Stomach (tissue), 9 donors: ENCODE results near the gene RNF224. TPM values are rescaled to one million over a fixed set of nuclear protein-coding genes. Genes with fewer than 3 reads are reported as not detected.

ENCODE experiments used
- DNase-seq, 2 donors: peaks; one replicate each; pipeline versions ENCODE4 v3.0.0 to v3.0.0-alpha.2; 2013 to 2019
- H3K27ac ChIP-seq, 5 donors: fragments of 200-600 bp in 4 of 5; sonication (generic) in 4 of 5; one replicate each; pipeline ENCODE4 v1.5.1; 2013 to 2019; ENCODE audit warnings: mild to moderate bottlenecking in 1 of 5, moderate library complexity in 1 of 5
- H3K27me3 ChIP-seq, 3 donors: fragments of 200-600 bp; sonication (generic); one replicate each; pipeline ENCODE4 v1.5.1; 2017 to 2019; ENCODE audit warnings: mixed run types in 1 of 3
- H3K36me3 ChIP-seq, 4 donors: fragments of 200-600 bp; sonication (generic); 1 replicate in 3 of 4; 2 replicates in 1 of 4; pipeline ENCODE4 v1.5.1; 2016 to 2019
- H3K4me1 ChIP-seq, 4 donors: fragments of 200-600 bp; sonication (generic); one replicate each; pipeline ENCODE4 v1.5.1; 2016 to 2019
- H3K4me3 ChIP-seq, 4 donors: fragments of 200-600 bp; sonication (generic) in 3 of 4; one replicate each; pipeline ENCODE4 v1.5.1; 2016 to 2019; ENCODE audit warnings: mild to moderate bottlenecking in 1 of 4
- H3K9me3 ChIP-seq, 4 donors: fragments of 200-600 bp; sonication (generic); one replicate each; pipeline ENCODE4 v1.5.1; 2016 to 2019
- CTCF ChIP-seq, 7 experiments: fragments of 450-650 bp in 4 of 7; fragments of 200-600 bp in 3 of 7; sonication (generic) in 3 of 7; IDR thresholded peaks; one replicate each; pipeline ENCODE4 v1.5.1; 2016 to 2019; ENCODE audit warnings: antibody characterized with exemption in 7 of 7, control low read depth in 2 of 7, mild to moderate bottlenecking in 1 of 7
- EP300 ChIP-seq: sonication (generic); formaldehyde crosslinking; IDR thresholded peaks from one replicate; pipeline ENCODE4 v1.6.1; 2017; ENCODE audit warnings: antibody characterized with exemption
- POLR2A ChIP-seq, 4 donors: fragments of 450-650 bp; IDR thresholded peaks; one replicate each; pipeline ENCODE4 v1.6.1; 2016; ENCODE audit warnings: antibody characterized with exemption in 4 of 4, control low read depth in 2 of 4, mild to moderate bottlenecking in 1 of 4, moderate library complexity in 1 of 4
- POLR2AphosphoS5 ChIP-seq, 3 donors: sonication (generic); formaldehyde crosslinking; IDR thresholded peaks; one replicate each; pipeline ENCODE4 v1.6.1; 2016; ENCODE audit warnings: antibody characterized with exemption in 3 of 3
- WGBS, 5 donors: extraction: QIAGEN DNeasy Blood & Tissue Kit in 3 of 5; methylation state at CpG; one replicate each; pipeline versions ENCODE4 v1.1.5 to v1.1.7; 2013 to 2018; 5-methylcytosine and 5-hydroxymethylcytosine counted together
- intact Hi-C: fragments of 100-400 bp; cut with DNase I; formaldehyde crosslinking; loops from one replicate; pipeline ENCODE4 v1.15.1; 2023; ENCODE audit warnings: low total_unique reads
- polyA plus RNA-seq, 3 donors: library from polyadenylated mRNA; stranded (reverse); fragments of 200-250 nt; gene quantifications; one replicate each; pipeline ENCODE4 v1.2.3, GENCODE V29; 2013
- total RNA-seq, 5 donors: library from RNA; depleted of rRNA; stranded (reverse); fragments of >200 nt; gene quantifications; one replicate each; pipeline versions ENCODE4 v1.1.0 to v1.2.3, GENCODE V29; 2014 to 2016
- donor health status: healthy with polysubstance abuse.
- donor health status: Bipolar disorder and iron deficiency.
- donor health status: healthy.

RNF224 gene
- total and polyA plus RNA-seq, 8 donors: 1.0 TPM; not detected in 7

- 33 to 41% (median 39%) methylated on average over 3 to 29 of the region's 29 CpGs for WGBS, 5 donors
- intact Hi-C loops: loop anchor here (5.0 kb wide), 1 partner anchor 111 kb away; no protein-coding TSS in a partner anchor
- H3K27ac ChIP-seq: no peak overlapping the region
- H3K4me1 ChIP-seq: peaks cover 22 to 64% (median 52%) of the 10 kb centered on the region in 4 donors
- H3K4me3 ChIP-seq: peak overlapping the region in 1 of 4 donors; percentile 22
- no peak for TF ChIP-seq CTCF (IDR thresholded peaks at IDR 0.05)
- TF ChIP-seq POLR2A (IDR thresholded peaks at IDR 0.05): no peak
- TF ChIP-seq POLR2AphosphoS5 (IDR thresholded peaks at IDR 0.05): no peak
- TF ChIP-seq EP300: no peak
- H3K27me3 ChIP-seq: peaks cover 11 to 67% (median 51%) of the 10 kb centered on the region in 3 donors
- H3K36me3 ChIP-seq: no peaks in the 10 kb centered on the region
- H3K9me3 ChIP-seq: no peaks in the 10 kb centered on the region
- no peak for DNase-seq
Observed at GRCh38 chr9:137228506-137228967, 1.2 kb downstream of the RNF224 start.

- intact Hi-C loops: loop anchor here (5.0 kb wide), 1 partner anchor 112 kb away; no protein-coding TSS in a partner anchor
- no peak for DNase-seq
- Histone ChIP-seq H3K36me3 (no peaks in the 10 kb centered on the region), H3K27me3 (peaks cover 11 to 74% (median 58%) of the 10 kb centered on the region in 3 donors), H3K27ac (no peak overlapping the region), H3K4me1 (peaks cover 18 to 57% (median 48%) of the 10 kb centered on the region in 4 donors), H3K9me3 (no peaks in the 10 kb centered on the region), H3K4me3 (no peak overlapping the region)
- TF ChIP-seq POLR2A (IDR thresholded peaks at IDR 0.05) (no peak), CTCF (IDR thresholded peaks at IDR 0.05) (no peak), POLR2AphosphoS5 (IDR thresholded peaks at IDR 0.05) (no peak), EP300 (no peak)
- WGBS, 5 donors: 68 to 82% (median 77%) methylated on average over 15 to 27 of the region's 27 CpGs
Observed at GRCh38 chr9:137228968-137229896, 1.9 kb downstream of the RNF224 start.

GRCh38 chr9:137229903-137230704 lies 2.8 kb downstream of the RNF224 start:
- H3K27ac ChIP-seq: no peak overlapping the region
- H3K4me1 ChIP-seq: peaks cover 11 to 48% (median 42%) of the 10 kb centered on the region in 4 donors
- H3K36me3 ChIP-seq: no peaks in the 10 kb centered on the region
- no peak for TF ChIP-seq EP300
- no peak for TF ChIP-seq POLR2A (IDR thresholded peaks at IDR 0.05)
- TF ChIP-seq POLR2AphosphoS5 (IDR thresholded peaks at IDR 0.05): no peak
- TF ChIP-seq CTCF (IDR thresholded peaks at IDR 0.05): no peak
- 52 to 72% (median 57%) methylated on average over 8 to 31 of the region's 31 CpGs for WGBS, 5 donors
- DNase-seq: peak in 1 of 2 donors; percentile 35
- no peaks in the 10 kb centered on the region for H3K9me3 ChIP-seq
- intact Hi-C loops: loop anchor here (5.0 to 10.0 kb wide), 2 partner anchors 45 to 113 kb away; partner anchors contain the start of genes ANAPC2 and SSNA1
- peaks cover 15 to 82% (median 67%) of the 10 kb centered on the region in 3 donors for H3K27me3 ChIP-seq
- no peak overlapping the region for H3K4me3 ChIP-seq
